GM19099 (cell line): ENCODE results near the gene SRBD1.

Experiments
- POLR2A ChIP-seq: IDR thresholded peaks from 3 replicates; pipeline ENCODE4 v1.6.1; 2011; ENCODE audit warnings: low read depth; ENCODE audit not compliant: insufficient read length; ENCODE audit errors: extremely low read depth

Gene SRBD1

GRCh38 chr2:45554073-45554741 lies 56.9 kb downstream of the SRBD1 start:
- TF ChIP-seq POLR2A, result no peak

- TF ChIP-seq POLR2A, result no peak
These were observed 59.2 kb downstream of the SRBD1 start for GRCh38 chr2:45551862-45552261.

- no peak for TF ChIP-seq POLR2A
These were observed 65.1 kb downstream of the SRBD1 start for GRCh38 chr2:45545943-45546342.

GRCh38 chr2:45543257-45543656 lies 67.8 kb downstream of the SRBD1 start:
- no peak for TF ChIP-seq POLR2A

GRCh38 chr2:45542013-45542412 lies 69.1 kb downstream of the SRBD1 start:
- TF ChIP-seq POLR2A, result no peak

- no peak for TF ChIP-seq POLR2A
These were observed 69.6 kb downstream of the SRBD1 start for GRCh38 chr2:45541450-45541849.

- no peak for TF ChIP-seq POLR2A
These were observed 70.1 kb downstream of the SRBD1 start for GRCh38 chr2:45540942-45541341.

- TF ChIP-seq POLR2A, result no peak
These were observed 77.3 kb downstream of the SRBD1 start for GRCh38 chr2:45533771-45534170.

- no peak for TF ChIP-seq POLR2A
These were observed 78.9 kb downstream of the SRBD1 start for GRCh38 chr2:45532181-45532580.

- TF ChIP-seq POLR2A, result no peak
These were observed 87.1 kb downstream of the SRBD1 start for GRCh38 chr2:45524016-45524415.

- no peak for TF ChIP-seq POLR2A
These were observed 92.5 kb downstream of the SRBD1 start for GRCh38 chr2:45518546-45518945.

- TF ChIP-seq POLR2A, result no peak
These were observed 100.2 kb downstream of the SRBD1 start for GRCh38 chr2:45510701-45511420.

- no peak for TF ChIP-seq POLR2A
These were observed 104.3 kb downstream of the SRBD1 start for GRCh38 chr2:45506756-45507155.

GRCh38 chr2:45505138-45505537 lies 105.9 kb downstream of the SRBD1 start:
- TF ChIP-seq POLR2A, result no peak

GRCh38 chr2:45498661-45499550 lies 112.2 kb downstream of the SRBD1 start:
- no peak for TF ChIP-seq POLR2A
